Vagina (tissue), 2 donors: ENCODE data around the gene ROM1. TPM values are rescaled to one million over a fixed set of nuclear protein-coding genes. Genes with fewer than 3 reads are reported as not detected.

Source experiments
- DNase-seq, 2 donors: peaks; one replicate each; pipeline ENCODE4 v3.0.0-alpha.2; 2017; ENCODE audit errors: extremely low spot score in 2 of 2
- H3K27ac ChIP-seq: fragments of 200-600 bp; sonication (generic); one replicate; pipeline ENCODE4 v1.5.1; 2019
- H3K27me3 ChIP-seq: fragments of 200-600 bp; sonication (generic); one replicate; pipeline ENCODE4 v1.5.1; 2019
- H3K36me3 ChIP-seq, 2 donors: fragments of 200-600 bp; sonication (generic); one replicate each; pipeline ENCODE4 v1.5.1; 2017 to 2019
- H3K4me1 ChIP-seq: fragments of 200-600 bp; sonication (generic); one replicate; pipeline ENCODE4 v1.5.1; 2019
- H3K4me3 ChIP-seq, 2 donors: fragments of 200-600 bp; sonication (generic); 1 replicate in 1 of 2; 2 replicates in 1 of 2; pipeline ENCODE4 v1.5.1; 2016 to 2019
- H3K9me3 ChIP-seq: fragments of 200-600 bp; sonication (generic); one replicate; pipeline ENCODE4 v1.5.1; 2019
- POLR2A ChIP-seq, 2 donors: fragments of 450-650 bp; IDR thresholded peaks; one replicate each; pipeline ENCODE4 v1.6.1; 2017; ENCODE audit warnings: antibody characterized with exemption in 2 of 2, mild to moderate bottlenecking in 2 of 2, moderate library complexity in 2 of 2
- POLR2AphosphoS5 ChIP-seq, 2 donors: sonication (generic); formaldehyde crosslinking; IDR thresholded peaks; one replicate each; pipeline ENCODE4 v1.9.0; 2017; ENCODE audit warnings: antibody characterized with exemption in 2 of 2, mild to moderate bottlenecking in 2 of 2, low read depth in 1 of 2; ENCODE audit not compliant: insufficient read depth in 1 of 2
- intact Hi-C: fragments of 100-400 bp; cut with DNase I; formaldehyde crosslinking; loops from one replicate; pipeline ENCODE4 v1.15.1; 2023
- total RNA-seq: library from RNA; depleted of rRNA; stranded (reverse); fragments of >200 nt; gene quantifications from one replicate; pipeline ENCODE4 v1.2.3, GENCODE V29; 2016
- TF ChIP-seq, protein P1 (sequence below), 3 experiments: fragments of 450-650 bp in 2 of 3; fragments of 200-600 bp in 1 of 3; sonication (generic) in 1 of 3; IDR thresholded peaks; one replicate each; pipeline ENCODE4 v1.5.1; 2017 to 2019; ENCODE audit warnings: antibody characterized with exemption in 3 of 3, mild to moderate bottlenecking in 2 of 3, moderate library complexity in 2 of 3

The ROM1 gene
- total RNA-seq, 1 donor from 2014 or later, result 6.1 TPM

DNA sequence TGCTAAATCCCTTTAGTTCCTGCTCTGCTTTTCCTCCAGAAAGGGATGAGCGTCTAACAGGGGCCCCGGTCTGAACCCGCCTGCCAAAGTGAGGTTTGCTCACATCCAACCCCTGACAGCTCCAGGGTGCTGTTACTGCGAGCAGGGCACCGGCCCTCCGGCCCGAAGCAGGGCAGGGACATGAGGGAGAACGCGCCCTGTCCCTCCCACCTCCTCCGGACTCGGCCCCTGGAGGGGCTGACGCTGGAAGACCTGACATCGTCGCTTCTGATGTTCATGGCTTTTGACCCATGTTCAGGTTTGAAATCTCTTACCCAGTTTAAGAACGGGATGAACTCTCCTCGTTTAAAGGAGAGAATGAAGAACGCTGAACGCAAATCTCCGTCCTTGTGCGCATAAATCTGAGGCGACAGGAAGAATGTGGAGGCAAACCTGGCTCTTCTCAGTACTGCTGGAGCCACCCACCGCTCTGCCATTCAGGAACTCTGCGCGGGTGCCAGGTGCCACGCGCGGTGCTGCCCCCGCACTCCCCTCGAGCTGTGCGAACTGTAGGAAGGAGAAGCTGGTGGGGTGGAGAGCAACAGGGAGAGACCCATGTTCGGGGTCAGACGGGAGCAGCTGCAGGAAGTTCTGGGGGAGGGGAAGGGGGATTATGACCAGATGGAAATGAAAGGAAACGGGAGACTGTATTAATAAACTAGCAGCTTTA lies 38.5 kb upstream of the ROM1 start:
- peak overlapping the region; percentile 100 for H3K27ac ChIP-seq
- peaks cover 50% of the 10 kb centered on the region for H3K4me1 ChIP-seq
- H3K27me3 ChIP-seq, result no peaks in the 10 kb centered on the region
- DNase-seq, result no peak
- H3K9me3 ChIP-seq, result no peaks in the 10 kb centered on the region
- TF ChIP-seq, protein P1, sequence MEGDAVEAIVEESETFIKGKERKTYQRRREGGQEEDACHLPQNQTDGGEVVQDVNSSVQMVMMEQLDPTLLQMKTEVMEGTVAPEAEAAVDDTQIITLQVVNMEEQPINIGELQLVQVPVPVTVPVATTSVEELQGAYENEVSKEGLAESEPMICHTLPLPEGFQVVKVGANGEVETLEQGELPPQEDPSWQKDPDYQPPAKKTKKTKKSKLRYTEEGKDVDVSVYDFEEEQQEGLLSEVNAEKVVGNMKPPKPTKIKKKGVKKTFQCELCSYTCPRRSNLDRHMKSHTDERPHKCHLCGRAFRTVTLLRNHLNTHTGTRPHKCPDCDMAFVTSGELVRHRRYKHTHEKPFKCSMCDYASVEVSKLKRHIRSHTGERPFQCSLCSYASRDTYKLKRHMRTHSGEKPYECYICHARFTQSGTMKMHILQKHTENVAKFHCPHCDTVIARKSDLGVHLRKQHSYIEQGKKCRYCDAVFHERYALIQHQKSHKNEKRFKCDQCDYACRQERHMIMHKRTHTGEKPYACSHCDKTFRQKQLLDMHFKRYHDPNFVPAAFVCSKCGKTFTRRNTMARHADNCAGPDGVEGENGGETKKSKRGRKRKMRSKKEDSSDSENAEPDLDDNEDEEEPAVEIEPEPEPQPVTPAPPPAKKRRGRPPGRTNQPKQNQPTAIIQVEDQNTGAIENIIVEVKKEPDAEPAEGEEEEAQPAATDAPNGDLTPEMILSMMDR (IDR thresholded peaks at IDR 0.05), result no peak
- peak in 1 of 2 donors; percentile 62 for TF ChIP-seq POLR2AphosphoS5 (IDR thresholded peaks at IDR 0.05; ENCODE audit: insufficient read depth in 1 of 2, low read depth in 1 of 2)
- H3K36me3 ChIP-seq, result peaks cover 0 to 50% of the 10 kb centered on the region in 2 donors
- H3K4me3 ChIP-seq, result peak overlapping the region; percentile 79 to 84
- intact Hi-C loops, result loop anchor here (1.0 kb wide), 1 partner anchor 29 kb away; no protein-coding TSS in a partner anchor

DNA sequence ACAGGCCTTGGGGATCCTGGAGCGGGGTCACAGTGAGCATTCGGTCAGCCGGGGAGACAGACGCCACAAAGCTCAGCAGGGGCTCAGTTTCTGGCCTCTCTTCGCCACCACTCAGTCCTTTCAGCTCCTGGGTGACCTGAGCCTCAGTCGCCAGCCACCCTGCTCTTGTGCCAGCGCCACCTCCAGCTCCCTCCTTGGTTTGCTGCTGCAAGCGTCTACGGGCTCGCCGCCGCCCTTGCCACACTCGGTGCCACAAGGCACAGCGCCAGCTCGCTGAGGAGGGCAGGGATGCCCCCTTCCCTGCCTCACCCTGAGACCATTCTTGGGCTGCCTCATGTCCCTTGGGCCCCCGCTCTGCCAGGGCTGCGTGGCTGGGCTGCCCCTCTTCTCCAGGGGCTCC lies 37.9 kb upstream of the ROM1 start:
- Histone ChIP-seq H3K4me3 (peak overlapping the region; percentile 79 to 84), H3K4me1 (peaks cover 44% of the 10 kb centered on the region)

DNA sequence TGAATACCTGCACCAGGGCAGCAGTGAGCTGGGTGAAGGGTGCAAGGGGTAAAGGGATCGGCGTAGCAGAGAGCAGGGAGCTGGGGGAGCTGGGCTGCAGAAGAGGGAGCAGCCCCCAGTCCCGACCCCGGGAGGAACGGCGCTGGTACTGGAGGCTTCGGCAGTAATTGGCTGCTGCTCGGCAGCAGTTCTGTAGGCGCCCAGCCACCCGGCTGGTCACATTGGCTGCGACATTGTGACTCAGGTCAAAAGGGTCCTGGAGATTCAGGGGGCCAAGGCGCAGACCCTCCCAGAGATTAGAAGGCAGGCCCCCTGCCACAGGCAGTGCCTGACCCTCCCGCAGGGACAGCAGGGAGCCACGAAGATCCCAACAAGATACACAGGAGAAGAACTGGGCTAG lies 37.2 kb upstream of the ROM1 start:
- DNase-seq, result no peak
- Histone ChIP-seq H3K4me1 (peaks cover 38% of the 10 kb centered on the region), H3K27me3 (no peaks in the 10 kb centered on the region), H3K36me3 (peaks cover 0 to 37% of the 10 kb centered on the region in 2 donors), H3K27ac (peak overlapping the region; percentile 100), H3K9me3 (no peaks in the 10 kb centered on the region), H3K4me3 (peak overlapping the region in 1 of 2 donors; percentile 84)
- no peak for TF ChIP-seq POLR2A (IDR thresholded peaks at IDR 0.05)
- TF ChIP-seq, protein P1 (IDR thresholded peaks at IDR 0.05), result no peak
- TF ChIP-seq POLR2AphosphoS5 (IDR thresholded peaks at IDR 0.05; ENCODE audit: insufficient read depth in 1 of 2, low read depth in 1 of 2), result no peak
- intact Hi-C loops, result no loop called here

More for the DNA sequence above, 37.9 kb upstream of the ROM1 start:
- no peak for DNase-seq
- intact Hi-C loops, result no loop called here
- TF ChIP-seq POLR2A (IDR thresholded peaks at IDR 0.05) (no peak), POLR2AphosphoS5 (IDR thresholded peaks at IDR 0.05; ENCODE audit: insufficient read depth in 1 of 2, low read depth in 1 of 2) (no peak)
- TF ChIP-seq, protein P1 (IDR thresholded peaks at IDR 0.05), result no peak
- Histone ChIP-seq H3K27me3 (no peaks in the 10 kb centered on the region), H3K27ac (peak overlapping the region; percentile 100), H3K36me3 (peaks cover 0 to 44% of the 10 kb centered on the region in 2 donors), H3K9me3 (no peaks in the 10 kb centered on the region)

DNA sequence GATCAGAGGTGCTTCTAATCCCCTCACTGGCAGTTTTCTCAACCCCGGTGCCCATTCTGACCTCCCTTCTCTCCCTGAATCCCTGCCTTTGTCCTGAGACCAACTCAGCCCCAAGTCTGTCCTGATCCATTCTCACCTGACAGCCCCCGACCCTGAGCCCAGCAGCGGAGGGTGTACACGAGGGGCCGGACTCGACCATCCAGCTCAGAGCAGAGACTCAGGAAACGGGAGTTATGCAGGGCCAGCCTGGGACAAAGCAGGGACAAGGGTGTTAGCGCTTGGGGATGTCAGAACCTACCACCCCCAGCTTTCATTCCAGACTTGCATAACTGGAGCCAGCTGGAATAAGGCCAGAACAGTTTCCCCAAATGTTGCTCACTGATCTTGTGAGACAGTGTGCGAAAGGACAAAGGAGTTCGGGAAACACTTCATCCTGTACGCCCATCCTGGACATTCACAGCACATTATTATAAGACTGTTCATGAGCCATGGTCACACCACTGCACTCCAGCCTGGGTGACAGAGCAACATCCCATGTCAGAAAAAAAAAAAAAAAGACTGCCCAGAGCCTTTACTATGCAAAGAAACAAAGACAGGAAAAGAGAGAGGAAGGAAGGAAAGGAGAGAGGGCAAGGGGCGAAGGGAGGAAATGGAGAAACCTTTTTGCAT lies 35.9 kb upstream of the ROM1 start:
- no peak for DNase-seq
- Histone ChIP-seq H3K27me3 (no peaks in the 10 kb centered on the region), H3K4me3 (no peak overlapping the region), H3K36me3 (peaks cover 0 to 23% of the 10 kb centered on the region in 2 donors), H3K9me3 (no peaks in the 10 kb centered on the region), H3K27ac (peak overlapping the region; percentile 100), H3K4me1 (peaks cover 37% of the 10 kb centered on the region)
- TF ChIP-seq POLR2AphosphoS5 (IDR thresholded peaks at IDR 0.05; ENCODE audit: insufficient read depth in 1 of 2, low read depth in 1 of 2), result peak in 1 of 2 donors; percentile 71
- no peak for TF ChIP-seq POLR2A (IDR thresholded peaks at IDR 0.05)
- intact Hi-C loops, result no loop called here

DNA sequence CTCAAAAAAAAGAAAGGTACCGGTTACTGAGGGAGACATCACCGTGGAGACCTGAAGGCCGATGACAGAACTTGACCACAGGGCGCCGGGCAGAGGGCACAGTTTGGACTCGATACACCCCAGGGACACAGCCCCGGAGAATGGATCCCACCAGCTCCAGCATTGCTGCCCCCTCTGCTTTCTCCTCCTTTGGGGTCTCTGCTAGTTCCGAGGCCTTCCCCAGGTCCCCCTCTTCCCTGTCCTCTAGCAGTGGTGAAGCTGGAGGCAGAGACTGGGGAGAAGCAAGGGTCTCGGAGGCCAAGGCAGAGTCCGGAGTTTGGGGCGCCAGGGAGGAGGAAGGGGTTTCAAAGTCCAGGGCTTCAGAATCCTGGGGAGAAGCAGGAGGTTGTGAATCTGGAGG lies 34.5 kb upstream of the ROM1 start:
- H3K36me3 ChIP-seq, result peaks cover 0 to 23% of the 10 kb centered on the region in 2 donors
- peaks cover 29% of the 10 kb centered on the region for H3K4me1 ChIP-seq
- H3K9me3 ChIP-seq, result no peaks in the 10 kb centered on the region
- TF ChIP-seq POLR2AphosphoS5 (IDR thresholded peaks at IDR 0.05; ENCODE audit: insufficient read depth in 1 of 2, low read depth in 1 of 2) (no peak), POLR2A (IDR thresholded peaks at IDR 0.05) (no peak)
- TF ChIP-seq, protein P1 (IDR thresholded peaks at IDR 0.05), result no peak
- H3K27me3 ChIP-seq, result no peaks in the 10 kb centered on the region
- intact Hi-C loops, result no loop called here
- no peak overlapping the region for H3K27ac ChIP-seq
- no peak overlapping the region for H3K4me3 ChIP-seq
- DNase-seq, result no peak
